WI38 (cell line): ENCODE results near the gene LRRK1.

Experiments used
- H3K4me3 ChIP-seq: 2 replicates; pipeline ENCODE4 v1.5.1; 2011; ENCODE audit warnings: low read depth, mild to moderate bottlenecking, control low read depth, low read length
- CTCF ChIP-seq: IDR thresholded peaks from 2 replicates; pipeline ENCODE4 v1.5.1; 2012; ENCODE audit warnings: low read depth, mild to moderate bottlenecking, control low read depth, low read length

The LRRK1 gene

GRCh38 chr15:101083336-101084045, 164.3 kb downstream of the LRRK1 start:
- TF ChIP-seq CTCF, result no peak
- H3K4me3 ChIP-seq, result no peak overlapping the region

GRCh38 chr15:101084801-101085200, 165.6 kb downstream of the LRRK1 start:
- TF ChIP-seq CTCF, result no peak
- no peak overlapping the region for H3K4me3 ChIP-seq

GRCh38 chr15:101085311-101085700, 166.1 kb downstream of the LRRK1 start:
- H3K4me3 ChIP-seq, result no peak overlapping the region
- no peak for TF ChIP-seq CTCF

- H3K4me3 ChIP-seq, result no peak overlapping the region
- no peak for TF ChIP-seq CTCF
These were observed 167.4 kb downstream of the LRRK1 start for GRCh38 chr15:101086394-101087171.

GRCh38 chr15:101087172-101087769, 168.1 kb downstream of the LRRK1 start:
- TF ChIP-seq CTCF, result no peak
- no peak overlapping the region for H3K4me3 ChIP-seq

GRCh38 chr15:101088271-101088670, 169.1 kb downstream of the LRRK1 start:
- H3K4me3 ChIP-seq, result no peak overlapping the region
- no peak for TF ChIP-seq CTCF
